Neural progenitor cell (in vitro differentiated cells): ENCODE measurements around the gene ZDHHC8.

ENCODE experiments used
- CTCF ChIP-seq: fragments of 200-600 bp; sonication (generic); IDR thresholded peaks from 2 replicates; pipeline ENCODE4 v1.5.1; 2017; ENCODE audit warnings: antibody characterized with exemption, mild to moderate bottlenecking
- EZH2 ChIP-seq: fragments of 200-600 bp; sonication (generic); IDR thresholded peaks from 2 replicates; pipeline ENCODE4 v1.6.1; 2017; ENCODE audit warnings: antibody characterized with exemption, mild to moderate bottlenecking, moderate library complexity

- TF ChIP-seq CTCF (no peak), EZH2 (no peak)
Measured at GRCh38 chr22:20173772-20174171, 42.2 kb downstream of the ZDHHC8 start.
